HepG2 (cell line): Measurements from ENCODE around the gene RABGGTA. TPM values are rescaled to one million over a fixed set of nuclear protein-coding genes. Genes with fewer than 3 reads are reported as not detected.

Source experiments
- GFI1 ChIP-seq: sonication (generic); formaldehyde crosslinking; IDR thresholded peaks from 2 replicates; pipeline ENCODE4 v1.5.0; 2020; ENCODE audit warnings: missing genetic modification reagents, mild to moderate bottlenecking, borderline replicate concordance
- HHEX ChIP-seq: IDR thresholded peaks from 2 replicates; pipeline ENCODE4 v1.6.1; 2016; ENCODE audit warnings: control low read depth
- PHF21A ChIP-seq: sonication (generic); formaldehyde crosslinking; IDR thresholded peaks from 2 replicates; pipeline ENCODE4 v1.5.0; 2020; ENCODE audit warnings: mild to moderate bottlenecking, missing genetic modification reagents
- PRDM4 ChIP-seq: sonication (generic); formaldehyde crosslinking; IDR thresholded peaks from 2 replicates; pipeline ENCODE4 v1.9.0; 2021; ENCODE audit warnings: missing genetic modification reagents, borderline replicate concordance
- ZNF292 ChIP-seq: sonication (generic); formaldehyde crosslinking; IDR thresholded peaks from 2 replicates; pipeline ENCODE4 v1.8.1; 2022; ENCODE audit warnings: mild to moderate bottlenecking, low read depth, missing genetic modification reagents, borderline replicate concordance
- ZNF567 ChIP-seq: sonication (generic); formaldehyde crosslinking; IDR thresholded peaks from 2 replicates; pipeline ENCODE4 v1.8.1; 2023; ENCODE audit warnings: mild to moderate bottlenecking, missing genetic modification reagents, borderline replicate concordance
- polyA plus RNA-seq, 8 experiments: library from polyadenylated mRNA; depleted of rRNA in 3 of 8; stranded (reverse) in 7 of 8; unstranded in 1 of 8; fragments of >200 nt; fragmentation: Illumina TruSeq in 4 of 8; extraction: Trizol in 4 of 8; gene quantifications; 2 replicates each; pipeline versions ENCODE4 v1.2.1 to v1.2.3, GENCODE V29; 2011 to 2016; ENCODE audit warnings: low read depth in 4 of 8, missing spikeins in 1 of 8, mixed read lengths in 1 of 8; ENCODE audit not compliant: insufficient read depth in 1 of 8
- total RNA-seq, 5 experiments: library from RNA; depleted of rRNA; stranded (reverse); fragments of >200 nt; fragmentation: Illumina TruSeq; extraction: Trizol; gene quantifications; 2 replicates each; pipeline ENCODE4 v1.2.3, GENCODE V29; 2016; ENCODE audit warnings: low read depth in 1 of 5
- TF ChIP-seq, protein P1 (sequence below): fragments of 450-650 bp; IDR thresholded peaks from 2 replicates; pipeline ENCODE4 v1.6.1; 2017

The RABGGTA gene
- total and polyA plus RNA-seq, 2 of the 13 experiments (the other 11 are each of a cell fraction or from before 2014, with no cell fraction given): 57.9 to 90.8 TPM

DNA sequence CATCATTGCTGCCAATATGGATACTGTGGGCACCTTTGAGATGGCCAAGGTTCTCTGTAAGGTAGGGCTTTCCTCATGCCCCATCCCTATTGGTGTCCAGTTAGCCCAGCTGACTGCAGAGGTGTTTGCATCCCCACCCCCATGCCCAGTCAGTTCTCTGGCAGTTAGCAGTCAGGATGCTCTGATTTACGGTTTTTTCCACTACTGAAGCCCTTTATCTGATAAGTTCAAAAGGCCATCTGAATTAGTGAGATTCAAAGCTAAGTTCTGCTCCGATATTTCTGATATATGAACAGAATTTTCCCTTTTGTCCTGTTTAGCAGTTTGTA lies 37.9 kb downstream of the RABGGTA start (continued):
- peak; percentile 41; the same call in 1 of the 2 replicates for TF ChIP-seq PHF21A (CRISPR knock-in tag)
- no peak for TF ChIP-seq ZNF292
- TF ChIP-seq HHEX (CRISPR knock-in tag): no peak
- 0 out of 2 replicates have a peak, but pooled peaks have one; percentile 29 for TF ChIP-seq ZNF567 (CRISPR knock-in tag)
- no peak for TF ChIP-seq PRDM4 (CRISPR knock-in tag)
- TF ChIP-seq GFI1 (CRISPR knock-in tag): peak; percentile 98
- TF ChIP-seq, protein P1, sequence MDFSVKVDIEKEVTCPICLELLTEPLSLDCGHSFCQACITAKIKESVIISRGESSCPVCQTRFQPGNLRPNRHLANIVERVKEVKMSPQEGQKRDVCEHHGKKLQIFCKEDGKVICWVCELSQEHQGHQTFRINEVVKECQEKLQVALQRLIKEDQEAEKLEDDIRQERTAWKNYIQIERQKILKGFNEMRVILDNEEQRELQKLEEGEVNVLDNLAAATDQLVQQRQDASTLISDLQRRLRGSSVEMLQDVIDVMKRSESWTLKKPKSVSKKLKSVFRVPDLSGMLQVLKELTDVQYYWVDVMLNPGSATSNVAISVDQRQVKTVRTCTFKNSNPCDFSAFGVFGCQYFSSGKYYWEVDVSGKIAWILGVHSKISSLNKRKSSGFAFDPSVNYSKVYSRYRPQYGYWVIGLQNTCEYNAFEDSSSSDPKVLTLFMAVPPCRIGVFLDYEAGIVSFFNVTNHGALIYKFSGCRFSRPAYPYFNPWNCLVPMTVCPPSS: no peak
